AG04449 (cell line): ENCODE measurements around the gene NR2F6.

Source experiments
- CTCF ChIA-PET: fragments of 350-600 bp; formaldehyde crosslinking; extraction: SDS; loops from one replicate; lab custom pipeline; 2021; ENCODE audit warnings: antibody characterized with exemption; lab: Yijun Ruan, JAX
- POLR2A ChIA-PET: fragments of 400-600, 350-600 bp; formaldehyde crosslinking; extraction: SDS; loops from one replicate; lab custom pipeline; 2020; ENCODE audit warnings: antibody characterized with exemption, inconsistent platforms; lab: Yijun Ruan, JAX
- DNase-seq: peaks from one replicate; pipeline ENCODE4 v3.0.0-alpha.2; 2010; ENCODE audit warnings: low read depth, low spot score
- H3K4me3 ChIP-seq: 2 replicates; pipeline ENCODE4 v1.5.1; 2011; ENCODE audit warnings: low read depth, mild to moderate bottlenecking, control low read depth, low read length
- TF ChIP-seq, protein P1 (sequence below): IDR thresholded peaks from one replicate; pipeline ENCODE4 v1.5.1; 2011; ENCODE audit warnings: mild to moderate bottlenecking, moderate library complexity, low read length, control low read depth, inconsistent platforms; ENCODE audit not compliant: insufficient read depth; ENCODE audit errors: missing control alignments

NR2F6 gene

DNA sequence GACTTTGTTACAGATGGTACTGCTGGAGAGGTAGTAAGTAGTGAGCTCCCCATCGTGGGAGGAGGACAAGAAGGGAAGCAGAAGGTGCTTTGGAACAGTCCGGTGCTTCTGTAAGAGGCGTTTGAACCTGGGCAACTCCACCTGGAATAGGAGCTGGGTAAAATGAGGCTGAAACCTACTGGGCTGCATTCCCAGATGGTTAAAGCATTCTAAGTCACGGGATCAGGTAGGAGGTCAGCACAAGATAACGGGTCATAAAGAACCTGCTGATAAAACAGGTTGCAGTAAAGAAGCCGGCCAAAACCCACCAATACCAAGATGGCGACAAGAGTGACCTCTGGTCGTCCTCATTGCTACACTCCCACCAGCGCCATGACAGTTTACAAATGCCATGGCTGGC lies 41.0 kb upstream of the NR2F6 start:
- CTCF ChIA-PET: interaction anchor here (1.4 to 1.9 kb wide), 3 partner anchors 20 to 221 kb away, joined by 3 to 8 read pairs (median 5); partner anchors contain the start of gene BABAM1
- TF ChIP-seq, protein P1, sequence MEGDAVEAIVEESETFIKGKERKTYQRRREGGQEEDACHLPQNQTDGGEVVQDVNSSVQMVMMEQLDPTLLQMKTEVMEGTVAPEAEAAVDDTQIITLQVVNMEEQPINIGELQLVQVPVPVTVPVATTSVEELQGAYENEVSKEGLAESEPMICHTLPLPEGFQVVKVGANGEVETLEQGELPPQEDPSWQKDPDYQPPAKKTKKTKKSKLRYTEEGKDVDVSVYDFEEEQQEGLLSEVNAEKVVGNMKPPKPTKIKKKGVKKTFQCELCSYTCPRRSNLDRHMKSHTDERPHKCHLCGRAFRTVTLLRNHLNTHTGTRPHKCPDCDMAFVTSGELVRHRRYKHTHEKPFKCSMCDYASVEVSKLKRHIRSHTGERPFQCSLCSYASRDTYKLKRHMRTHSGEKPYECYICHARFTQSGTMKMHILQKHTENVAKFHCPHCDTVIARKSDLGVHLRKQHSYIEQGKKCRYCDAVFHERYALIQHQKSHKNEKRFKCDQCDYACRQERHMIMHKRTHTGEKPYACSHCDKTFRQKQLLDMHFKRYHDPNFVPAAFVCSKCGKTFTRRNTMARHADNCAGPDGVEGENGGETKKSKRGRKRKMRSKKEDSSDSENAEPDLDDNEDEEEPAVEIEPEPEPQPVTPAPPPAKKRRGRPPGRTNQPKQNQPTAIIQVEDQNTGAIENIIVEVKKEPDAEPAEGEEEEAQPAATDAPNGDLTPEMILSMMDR: no peak
- no peak for DNase-seq
- no peak overlapping the region for H3K4me3 ChIP-seq
- POLR2A ChIA-PET: no interaction called here

DNA sequence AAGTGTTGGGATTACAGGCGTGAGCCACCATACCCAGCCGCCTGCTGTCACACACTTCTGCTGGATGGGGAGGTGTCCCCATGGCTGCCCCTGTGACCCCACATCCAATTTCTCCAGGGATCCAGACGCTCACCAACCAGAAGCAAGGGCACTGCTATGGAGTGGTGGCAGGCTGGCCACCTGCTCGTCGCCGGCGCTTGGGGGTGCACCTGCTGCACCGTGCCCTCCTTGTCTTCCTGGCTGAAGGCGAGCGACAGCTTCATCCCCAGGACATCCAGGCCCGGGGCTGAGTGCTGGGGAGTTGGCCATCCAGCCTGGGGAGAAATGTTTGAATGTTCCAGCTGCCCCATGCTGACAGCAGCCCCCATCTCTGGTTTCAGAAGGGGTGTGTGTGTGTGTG lies 40.5 kb upstream of the NR2F6 start:
- TF ChIP-seq, protein P1: no peak
- no peak overlapping the region for H3K4me3 ChIP-seq
- POLR2A ChIA-PET: no interaction called here
- CTCF ChIA-PET: interaction anchor here (1.4 to 6.9 kb wide), 4 partner anchors 19 to 221 kb away, joined by 3 to 44 read pairs (median 6); partner anchors contain the start of gene BABAM1
- DNase-seq: no peak

DNA sequence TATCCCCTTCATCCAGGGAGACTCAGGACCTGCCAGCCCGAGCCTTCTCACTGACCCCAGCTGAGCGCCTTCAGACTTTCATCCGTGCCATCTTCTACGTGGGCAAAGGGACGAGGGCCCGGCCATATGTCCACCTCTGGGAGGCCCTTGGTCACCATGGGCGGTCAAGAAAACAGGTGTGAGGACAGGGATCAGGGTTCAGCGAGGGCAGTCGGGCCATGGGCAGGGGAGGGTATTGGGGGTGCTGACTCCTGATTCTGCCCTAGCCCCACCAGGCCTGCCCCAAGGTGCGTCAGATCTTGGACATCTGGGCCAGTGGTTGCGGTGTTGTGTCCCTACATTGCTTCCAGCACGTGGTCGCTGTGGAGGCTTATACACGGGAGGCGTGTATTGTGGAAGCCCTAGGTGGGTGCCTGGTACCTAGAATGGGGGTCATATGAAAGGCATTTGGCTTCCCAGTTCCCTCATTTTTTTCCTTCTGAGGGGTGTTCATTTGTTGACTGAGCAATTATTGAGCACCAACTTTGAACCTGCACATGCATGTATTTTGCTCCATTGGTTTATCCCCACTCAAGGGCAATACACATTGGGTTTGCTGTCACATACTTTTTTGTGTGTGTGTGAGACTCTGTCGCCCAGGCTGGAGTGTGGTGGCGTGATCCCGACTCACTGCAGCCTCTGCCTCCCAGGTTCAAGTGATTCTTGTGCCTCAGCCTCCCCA lies 39.9 kb upstream of the NR2F6 start:
- no peak overlapping the region for H3K4me3 ChIP-seq
- POLR2A ChIA-PET: no interaction called here
- CTCF ChIA-PET: interaction anchor here (0.6 to 6.9 kb wide), 4 partner anchors 80 to 220 kb away, joined by 3 to 44 read pairs (median 4); no protein-coding TSS in a partner anchor
- TF ChIP-seq, protein P1: no peak
- DNase-seq: no peak

- ChIA-PET CTCF (interaction anchor here (0.7 to 6.9 kb wide), 24 partner anchors 8 to 511 kb away, joined by 3 to 80 read pairs (median 4); partner anchors contain the start of genes BABAM1, MRPL34 and USHBP1), POLR2A (no interaction called here)
- TF ChIP-seq, protein P1: no peak
- H3K4me3 ChIP-seq: no peak overlapping the region
- no peak for DNase-seq
Measured at GRCh38 chr19:17283504-17283996, 37.8 kb upstream of the NR2F6 start.

DNA sequence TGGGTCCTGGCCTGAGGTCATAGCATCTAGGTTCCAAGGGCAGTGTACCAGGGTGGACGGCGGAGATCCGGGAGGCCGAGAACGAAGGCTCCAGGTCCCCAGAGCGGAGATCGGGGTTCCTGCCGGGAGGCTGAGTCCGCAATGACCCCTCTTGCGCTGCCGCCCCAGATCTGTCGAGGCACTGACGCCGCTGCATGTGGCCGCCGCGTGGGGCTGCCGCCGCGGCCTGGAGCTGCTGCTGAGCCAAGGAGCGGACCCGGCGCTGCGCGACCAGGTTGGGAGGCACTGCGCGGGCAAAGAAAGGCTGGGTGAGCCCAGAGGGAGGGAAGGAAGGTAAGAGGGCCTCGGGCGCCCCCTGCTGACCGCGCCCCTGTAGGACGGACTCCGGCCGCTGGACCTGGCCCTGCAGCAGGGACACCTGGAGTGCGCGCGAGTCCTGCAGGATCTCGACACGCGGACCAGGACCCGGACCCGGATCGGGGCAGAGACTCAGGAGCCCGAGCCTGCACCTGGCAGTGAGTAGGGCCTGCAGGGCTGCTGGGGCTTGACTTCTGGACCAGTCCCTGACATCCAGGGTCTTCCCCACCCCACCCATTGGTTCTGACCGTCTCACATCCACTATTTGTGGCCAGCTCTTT lies 36.9 kb upstream of the NR2F6 start:
- TF ChIP-seq, protein P1: peak; percentile 98
- no peak for DNase-seq
- peak overlapping the region; percentile 45 for H3K4me3 ChIP-seq
- POLR2A ChIA-PET: no interaction called here
- CTCF ChIA-PET: interaction anchor here (0.8 to 6.9 kb wide), 28 partner anchors 9 to 510 kb away, joined by 3 to 80 read pairs (median 4); partner anchors contain the start of genes BABAM1, MRPL34, OCEL1 and USHBP1
